ENCODE results near the gene RNFT2. TPM values are rescaled to one million over a fixed set of nuclear protein-coding genes. Genes with fewer than 3 reads are reported as not detected.

RNFT2 gene
- total RNA-seq, 1 experiment from 2014 or later = 12.6 TPM

DNA sequence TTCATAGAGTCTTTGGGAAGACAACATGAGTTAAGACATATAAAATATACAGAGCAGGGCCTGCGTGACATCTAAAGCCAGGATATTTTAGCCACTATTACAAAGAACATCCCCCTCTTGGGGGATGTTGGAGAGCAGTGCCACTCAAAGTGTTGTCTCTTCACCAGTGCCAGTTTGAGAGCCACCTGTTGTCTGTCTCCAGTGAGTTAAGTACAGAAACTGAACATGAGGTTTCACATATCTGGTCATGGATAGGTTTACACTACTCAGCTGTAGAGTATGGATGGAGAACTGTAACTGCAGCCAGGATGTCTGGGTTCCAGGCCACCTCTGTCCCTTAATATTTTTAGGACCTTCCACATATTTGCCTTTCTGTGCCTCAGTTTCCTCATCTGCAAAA, 39.1 kb downstream of the RNFT2 start:
- no peak overlapping the region for H3K4me3 ChIP-seq (ENCODE audit: low read length)
- CTCF ChIA-PET = no interaction called here

DNA sequence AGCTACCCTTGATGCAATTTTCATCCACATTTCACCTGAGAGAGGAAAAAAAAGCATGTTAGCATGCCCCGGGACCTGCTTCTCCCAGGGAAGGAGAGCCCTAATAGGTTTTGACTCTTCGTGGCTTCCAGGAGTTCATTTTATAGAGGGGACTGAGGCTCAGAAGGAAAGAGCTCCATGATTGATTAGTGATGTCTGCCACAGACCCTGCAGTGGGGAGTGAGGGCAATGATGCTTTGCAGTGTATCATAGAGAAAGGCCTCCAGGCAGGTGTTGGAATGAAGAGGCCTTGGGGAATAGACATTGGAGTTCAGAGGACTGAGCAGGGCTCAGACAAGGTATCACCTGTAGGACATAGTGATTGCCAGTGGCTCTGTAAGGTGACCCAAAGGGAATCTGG, 41.5 kb downstream of the RNFT2 start:
- H3K27me3 ChIP-seq (ENCODE audit: low read length) = no peaks in the 10 kb centered on the region
- H3K9me2 ChIP-seq (replicated peaks; ENCODE audit: low read length) = no peaks in the 10 kb centered on the region
- H3K4me3 ChIP-seq (ENCODE audit: low read length) = no peak overlapping the region
- H3F3A ChIP-seq (ENCODE audit: low read length, unreplicated experiment) = no peaks in the 10 kb centered on the region
- H3K27ac ChIP-seq (ENCODE audit: low read length) = no peak overlapping the region
- no peaks in the 10 kb centered on the region for H3K79me2 ChIP-seq (ENCODE audit: low read length)
- H3K4me2 ChIP-seq (ENCODE audit: low read length) = no peak overlapping the region
- DNase-seq (no peak), ATAC-seq (no peak)
- intact Hi-C loops (cut with micrococcal nuclease) = no loop called here
- POLR2A ChIA-PET (ENCODE audit: unreplicated experiment) = no interaction called here
- H3K36me3 ChIP-seq (ENCODE audit: low read depth, low read length) = no peaks in the 10 kb centered on the region
- no peak overlapping the region for H2AFZ ChIP-seq (ENCODE audit: low read length)
- BruUV-seq (replicated peaks) = no TSS peak
- H4K20me1 ChIP-seq (ENCODE audit: low read length) = no peaks in the 10 kb centered on the region
- H3K9me3 ChIP-seq (ENCODE audit: low read length) = no peaks in the 10 kb centered on the region
- no peaks in the 10 kb centered on the region for H3K4me1 ChIP-seq (ENCODE audit: insufficient read depth, low read length)
- no peak for TF ChIP-seq EZH2 (IDR thresholded peaks at IDR 0.05; ENCODE audit: low read length, unreplicated experiment)
- TF ChIP-seq, protein P1, sequence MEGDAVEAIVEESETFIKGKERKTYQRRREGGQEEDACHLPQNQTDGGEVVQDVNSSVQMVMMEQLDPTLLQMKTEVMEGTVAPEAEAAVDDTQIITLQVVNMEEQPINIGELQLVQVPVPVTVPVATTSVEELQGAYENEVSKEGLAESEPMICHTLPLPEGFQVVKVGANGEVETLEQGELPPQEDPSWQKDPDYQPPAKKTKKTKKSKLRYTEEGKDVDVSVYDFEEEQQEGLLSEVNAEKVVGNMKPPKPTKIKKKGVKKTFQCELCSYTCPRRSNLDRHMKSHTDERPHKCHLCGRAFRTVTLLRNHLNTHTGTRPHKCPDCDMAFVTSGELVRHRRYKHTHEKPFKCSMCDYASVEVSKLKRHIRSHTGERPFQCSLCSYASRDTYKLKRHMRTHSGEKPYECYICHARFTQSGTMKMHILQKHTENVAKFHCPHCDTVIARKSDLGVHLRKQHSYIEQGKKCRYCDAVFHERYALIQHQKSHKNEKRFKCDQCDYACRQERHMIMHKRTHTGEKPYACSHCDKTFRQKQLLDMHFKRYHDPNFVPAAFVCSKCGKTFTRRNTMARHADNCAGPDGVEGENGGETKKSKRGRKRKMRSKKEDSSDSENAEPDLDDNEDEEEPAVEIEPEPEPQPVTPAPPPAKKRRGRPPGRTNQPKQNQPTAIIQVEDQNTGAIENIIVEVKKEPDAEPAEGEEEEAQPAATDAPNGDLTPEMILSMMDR (conservative IDR thresholded peaks at IDR 0.05; ENCODE audit: low read depth, low read length) = no peak
- no peak for TF ChIP-seq EZH2phosphoT487 (IDR thresholded peaks at IDR 0.05; ENCODE audit: borderline replicate concordance, low read length)
- CTCF ChIA-PET = no interaction called here
- H3K9ac ChIP-seq (ENCODE audit: low read length) = no peak overlapping the region

More for the DNA sequence above, 39.1 kb downstream of the RNFT2 start:
- TF ChIP-seq EZH2 (IDR thresholded peaks at IDR 0.05; ENCODE audit: low read length, unreplicated experiment) = no peak
- TF ChIP-seq, protein P1 (conservative IDR thresholded peaks at IDR 0.05; ENCODE audit: low read depth, low read length) = no peak
- no peak for TF ChIP-seq EZH2phosphoT487 (IDR thresholded peaks at IDR 0.05; ENCODE audit: borderline replicate concordance, low read length)
- no peak for ATAC-seq
- Histone ChIP-seq H3K9ac (ENCODE audit: low read length) (no peak overlapping the region), H3K9me2 (replicated peaks; ENCODE audit: low read length) (no peaks in the 10 kb centered on the region), H3K36me3 (ENCODE audit: low read depth, low read length) (no peaks in the 10 kb centered on the region), H4K20me1 (ENCODE audit: low read length) (no peaks in the 10 kb centered on the region), H3K4me1 (ENCODE audit: insufficient read depth, low read length) (no peaks in the 10 kb centered on the region), H3K27ac (ENCODE audit: low read length) (no peak overlapping the region), H2AFZ (ENCODE audit: low read length) (no peak overlapping the region), H3K27me3 (ENCODE audit: low read length) (no peaks in the 10 kb centered on the region), H3K79me2 (ENCODE audit: low read length) (no peaks in the 10 kb centered on the region), H3K4me2 (ENCODE audit: low read length) (no peak overlapping the region), H3K9me3 (ENCODE audit: low read length) (no peaks in the 10 kb centered on the region), H3F3A (ENCODE audit: low read length, unreplicated experiment) (no peaks in the 10 kb centered on the region)
- intact Hi-C loops (cut with micrococcal nuclease) = no loop called here
- no TSS peak for BruUV-seq (replicated peaks)
- no peak for DNase-seq
- POLR2A ChIA-PET (ENCODE audit: unreplicated experiment) = no interaction called here

DNA sequence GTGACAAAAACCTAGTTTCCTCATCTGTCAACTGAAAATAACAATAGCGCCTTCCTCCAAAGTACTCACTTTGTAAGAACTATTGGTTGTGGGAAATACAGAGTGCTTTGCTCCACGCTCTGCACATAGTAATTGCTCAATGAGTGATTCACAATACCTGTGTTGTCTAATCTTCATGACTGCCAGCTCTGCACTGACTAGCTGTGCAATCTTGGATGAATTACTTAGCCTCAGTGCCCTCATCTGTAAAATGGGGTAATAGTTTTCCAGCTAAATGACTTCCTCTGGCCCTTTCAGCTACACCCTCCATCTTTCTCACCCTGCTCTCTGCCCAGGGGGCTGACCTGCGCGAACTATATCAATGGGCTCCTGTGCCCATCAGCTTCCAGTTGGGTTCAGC, 42.8 kb downstream of the RNFT2 start:
- no peaks in the 10 kb centered on the region for H3K9me2 ChIP-seq (replicated peaks; ENCODE audit: low read length)
- DNase-seq (no peak), ATAC-seq (no peak)
- CTCF ChIA-PET = no interaction called here
- BruUV-seq (replicated peaks) = no TSS peak
- H3K9me3 ChIP-seq (ENCODE audit: low read length) = no peaks in the 10 kb centered on the region
- H4K20me1 ChIP-seq (ENCODE audit: low read length) = no peaks in the 10 kb centered on the region
- POLR2A ChIA-PET (ENCODE audit: unreplicated experiment) = no interaction called here
- no peak overlapping the region for H3K4me3 ChIP-seq (ENCODE audit: low read length)
- H2AFZ ChIP-seq (ENCODE audit: low read length) = no peak overlapping the region
- H3K27me3 ChIP-seq (ENCODE audit: low read length) = no peaks in the 10 kb centered on the region
- TF ChIP-seq EZH2 (IDR thresholded peaks at IDR 0.05; ENCODE audit: low read length, unreplicated experiment) (no peak), EZH2phosphoT487 (IDR thresholded peaks at IDR 0.05; ENCODE audit: borderline replicate concordance, low read length) (no peak)
- TF ChIP-seq, protein P1 (conservative IDR thresholded peaks at IDR 0.05; ENCODE audit: low read depth, low read length) = no peak
- H3K9ac ChIP-seq (ENCODE audit: low read length) = no peak overlapping the region
- H3K27ac ChIP-seq (ENCODE audit: low read length) = no peak overlapping the region
- H3F3A ChIP-seq (ENCODE audit: low read length, unreplicated experiment) = no peaks in the 10 kb centered on the region
- no peak overlapping the region for H3K4me2 ChIP-seq (ENCODE audit: low read length)
- no peaks in the 10 kb centered on the region for H3K4me1 ChIP-seq (ENCODE audit: insufficient read depth, low read length)
- intact Hi-C loops (cut with micrococcal nuclease) = no loop called here
- no peaks in the 10 kb centered on the region for H3K79me2 ChIP-seq (ENCODE audit: low read length)
- H3K36me3 ChIP-seq (ENCODE audit: low read depth, low read length) = no peaks in the 10 kb centered on the region

All from PC-3 (cell line).